Measurements from ENCODE around the gene XPO6. TPM values are rescaled to one million over a fixed set of nuclear protein-coding genes. Genes with fewer than 3 reads are reported as not detected.

Gene XPO6
- total RNA-seq, 1 donor from 2014 or later: 82.9 TPM

DNA sequence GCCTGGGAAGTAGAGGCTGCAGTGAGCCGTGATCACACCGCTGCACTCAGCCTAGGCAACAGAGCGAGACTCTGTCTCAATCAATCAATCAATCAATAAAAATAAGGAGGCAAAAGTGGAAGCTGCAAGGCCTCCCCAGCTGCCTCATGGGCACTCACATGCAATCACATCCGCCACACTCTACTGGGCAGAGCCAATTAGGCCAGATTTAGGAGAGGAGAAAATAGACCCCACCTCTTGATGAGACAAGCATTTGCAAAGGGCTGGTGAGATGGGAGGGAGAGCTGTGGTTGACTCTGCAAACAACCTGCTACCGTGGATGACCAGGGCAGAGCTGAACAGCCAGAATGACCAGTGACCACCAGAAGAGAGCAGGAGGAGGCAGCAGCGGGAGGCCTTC lies 133.5 kb downstream of the XPO6 start:
- Mint-ChIP-seq H3K27me3 (peaks cover 3% of the 10 kb centered on the region), H3K9me3 (ENCODE audit: low read depth) (no peaks in the 10 kb centered on the region), H3K36me3 (ENCODE audit: insufficient read depth) (no peaks in the 10 kb centered on the region), H3K27ac (no peak overlapping the region), H3K4me1 (ENCODE audit: low read depth) (no peaks in the 10 kb centered on the region), H3K4me3 (ENCODE audit: low read depth) (no peak overlapping the region)
- TF ChIP-seq, protein P1, sequence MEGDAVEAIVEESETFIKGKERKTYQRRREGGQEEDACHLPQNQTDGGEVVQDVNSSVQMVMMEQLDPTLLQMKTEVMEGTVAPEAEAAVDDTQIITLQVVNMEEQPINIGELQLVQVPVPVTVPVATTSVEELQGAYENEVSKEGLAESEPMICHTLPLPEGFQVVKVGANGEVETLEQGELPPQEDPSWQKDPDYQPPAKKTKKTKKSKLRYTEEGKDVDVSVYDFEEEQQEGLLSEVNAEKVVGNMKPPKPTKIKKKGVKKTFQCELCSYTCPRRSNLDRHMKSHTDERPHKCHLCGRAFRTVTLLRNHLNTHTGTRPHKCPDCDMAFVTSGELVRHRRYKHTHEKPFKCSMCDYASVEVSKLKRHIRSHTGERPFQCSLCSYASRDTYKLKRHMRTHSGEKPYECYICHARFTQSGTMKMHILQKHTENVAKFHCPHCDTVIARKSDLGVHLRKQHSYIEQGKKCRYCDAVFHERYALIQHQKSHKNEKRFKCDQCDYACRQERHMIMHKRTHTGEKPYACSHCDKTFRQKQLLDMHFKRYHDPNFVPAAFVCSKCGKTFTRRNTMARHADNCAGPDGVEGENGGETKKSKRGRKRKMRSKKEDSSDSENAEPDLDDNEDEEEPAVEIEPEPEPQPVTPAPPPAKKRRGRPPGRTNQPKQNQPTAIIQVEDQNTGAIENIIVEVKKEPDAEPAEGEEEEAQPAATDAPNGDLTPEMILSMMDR (IDR thresholded peaks at IDR 0.05; ENCODE audit: unreplicated experiment): no peak
- DNase-seq (ENCODE audit: low spot score, unreplicated experiment): no peak

DNA sequence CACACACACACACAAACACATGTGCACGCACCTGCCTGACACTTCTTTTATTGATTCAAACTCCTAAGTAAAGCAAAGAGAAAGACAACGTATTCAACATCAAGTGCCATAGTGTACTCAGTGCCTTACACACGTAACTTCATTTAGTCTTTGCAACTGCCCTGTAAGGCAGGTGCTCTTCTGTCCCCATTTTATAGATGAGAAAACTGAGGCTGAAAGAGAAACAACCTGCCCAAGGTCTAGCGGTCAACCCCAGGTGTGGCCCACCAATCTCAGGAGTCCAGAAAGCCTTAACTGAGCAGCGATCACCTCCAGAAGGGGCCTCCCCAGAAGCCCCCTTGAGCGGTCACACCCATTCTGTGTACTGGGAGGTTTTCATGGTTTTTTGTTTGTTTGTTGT lies 137.9 kb downstream of the XPO6 start:
- Mint-ChIP-seq H3K4me1 (ENCODE audit: low read depth) (no peaks in the 10 kb centered on the region), H3K27me3 (peaks cover 20% of the 10 kb centered on the region)

DNA sequence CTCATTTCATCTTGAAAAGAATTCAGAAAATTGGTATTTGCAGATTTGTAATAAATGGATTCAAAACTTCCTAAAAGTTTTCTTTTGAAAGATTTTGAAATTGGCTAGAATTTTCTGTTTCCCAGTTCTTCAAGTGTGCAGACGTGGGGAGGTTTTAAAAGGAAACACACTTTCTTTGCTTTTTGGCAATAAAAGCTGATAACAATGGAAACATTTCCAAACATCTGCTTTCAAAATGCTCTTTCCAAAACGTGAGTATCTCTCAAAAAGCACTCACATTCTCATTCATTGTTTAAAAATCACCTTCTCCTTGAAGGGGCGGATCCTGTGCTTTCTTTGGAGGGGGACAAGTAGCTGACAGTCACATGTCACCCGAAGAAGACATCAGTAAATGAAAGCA lies 139.7 kb downstream of the XPO6 start:
- TF ChIP-seq, protein P1 (IDR thresholded peaks at IDR 0.05; ENCODE audit: unreplicated experiment): no peak
- Mint-ChIP-seq H3K4me3 (ENCODE audit: low read depth) (no peak overlapping the region), H3K36me3 (ENCODE audit: insufficient read depth) (no peaks in the 10 kb centered on the region), H3K4me1 (ENCODE audit: low read depth) (no peaks in the 10 kb centered on the region), H3K27ac (no peak overlapping the region), H3K9me3 (ENCODE audit: low read depth) (no peaks in the 10 kb centered on the region), H3K27me3 (peaks cover 33% of the 10 kb centered on the region)
- DNase-seq (ENCODE audit: low spot score, unreplicated experiment): no peak

More for the DNA sequence above, 137.9 kb downstream of the XPO6 start:
- Mint-ChIP-seq H3K27ac (no peak overlapping the region), H3K9me3 (ENCODE audit: low read depth) (no peaks in the 10 kb centered on the region), H3K4me3 (ENCODE audit: low read depth) (no peak overlapping the region), H3K36me3 (ENCODE audit: insufficient read depth) (no peaks in the 10 kb centered on the region)
- TF ChIP-seq, protein P1 (IDR thresholded peaks at IDR 0.05; ENCODE audit: unreplicated experiment): no peak
- DNase-seq (ENCODE audit: low spot score, unreplicated experiment): no peak

DNA sequence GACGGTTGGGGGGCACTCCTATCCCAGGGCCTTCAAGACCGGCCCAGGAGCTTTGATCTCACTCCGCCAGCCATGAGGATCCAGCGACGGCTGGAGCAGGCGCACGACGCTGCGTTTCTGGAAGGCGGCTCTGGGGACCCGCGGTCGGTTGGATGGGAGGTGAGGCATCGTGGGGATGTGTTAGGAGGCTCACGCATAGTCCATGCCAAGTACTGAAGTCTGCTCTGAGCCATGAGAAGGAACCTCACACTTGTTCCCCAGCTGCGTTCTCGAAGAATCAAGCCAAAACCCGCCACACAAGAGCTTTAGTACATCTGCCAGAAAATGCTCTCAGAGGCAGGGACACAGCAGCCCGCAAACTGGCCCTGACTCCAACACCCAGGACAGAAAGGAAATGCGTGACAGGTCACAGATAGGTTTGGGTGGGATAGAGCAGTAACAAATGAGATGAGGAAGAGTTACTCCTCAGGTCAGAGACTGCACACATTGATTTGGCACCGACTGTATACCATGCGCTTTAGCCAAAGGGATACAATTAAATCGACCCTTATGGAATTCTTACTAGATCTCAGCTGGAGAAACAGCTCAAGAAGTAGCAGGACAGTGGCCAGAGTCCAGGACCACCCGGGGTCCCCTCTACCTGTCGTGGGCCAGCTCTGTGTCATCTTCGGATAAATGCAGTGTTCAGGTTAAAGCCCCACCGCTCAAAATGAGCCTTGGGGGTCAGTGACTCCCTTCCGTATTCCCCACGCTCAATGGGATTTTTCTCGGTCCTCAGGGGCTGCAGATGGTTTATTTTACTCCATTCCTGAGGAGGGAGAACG lies 141.6 kb downstream of the XPO6 start:
- TF ChIP-seq, protein P1 (IDR thresholded peaks at IDR 0.05; ENCODE audit: unreplicated experiment): no peak
- Mint-ChIP-seq H3K9me3 (ENCODE audit: low read depth) (no peaks in the 10 kb centered on the region), H3K27me3 (peaks cover 49% of the 10 kb centered on the region), H3K4me3 (ENCODE audit: low read depth) (no peak overlapping the region), H3K36me3 (ENCODE audit: insufficient read depth) (no peaks in the 10 kb centered on the region), H3K27ac (no peak overlapping the region), H3K4me1 (ENCODE audit: low read depth) (no peaks in the 10 kb centered on the region)
- DNase-seq (ENCODE audit: low spot score, unreplicated experiment): no peak

DNA sequence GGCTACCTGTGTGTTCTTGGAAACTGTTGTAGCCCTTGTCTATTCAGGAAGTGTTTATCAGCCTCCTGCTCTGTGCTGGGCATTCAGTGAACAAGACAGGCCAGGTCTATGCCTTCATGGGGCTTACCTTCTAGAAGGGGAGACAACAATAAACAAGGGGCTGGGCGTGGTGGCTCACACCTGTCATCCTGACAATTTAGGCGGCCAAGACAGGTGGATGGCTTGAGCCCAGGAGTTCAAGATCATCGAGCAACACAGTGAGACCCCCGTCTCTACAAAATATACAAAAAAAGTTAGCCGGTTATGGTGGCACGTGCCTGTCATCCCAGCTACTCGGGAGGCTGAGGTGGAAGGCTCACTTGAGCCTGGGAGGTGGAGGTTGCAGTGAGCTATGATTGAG lies 142.8 kb downstream of the XPO6 start:
- Mint-ChIP-seq H3K36me3 (ENCODE audit: insufficient read depth) (no peaks in the 10 kb centered on the region), H3K4me1 (ENCODE audit: low read depth) (no peaks in the 10 kb centered on the region), H3K27ac (no peak overlapping the region), H3K4me3 (ENCODE audit: low read depth) (no peak overlapping the region), H3K9me3 (ENCODE audit: low read depth) (no peaks in the 10 kb centered on the region), H3K27me3 (peaks cover 59% of the 10 kb centered on the region)
- DNase-seq (ENCODE audit: low spot score, unreplicated experiment): no peak
- TF ChIP-seq, protein P1 (IDR thresholded peaks at IDR 0.05; ENCODE audit: unreplicated experiment): no peak
